ENCODE measurements around the gene CCDC169. TPM values are rescaled to one million over a fixed set of nuclear protein-coding genes. Genes with fewer than 3 reads are reported as not detected.

Gene CCDC169
- total RNA-seq, 1 experiment from 2014 or later, result not detected

GRCh38 chr13:36214163-36214921, 83.3 kb downstream of the CCDC169 start, which contains the start of gene SOHLH2:
Gene SOHLH2, minus strand, starts transcription at chr13:36214556. Its CDS starts 30 bp downstream, at chr13:36214526.
- Histone ChIP-seq H3K9me3 (ENCODE audit: control insufficient read depth in 1 of 2, insufficient read depth in 1 of 2, low read depth in 1 of 2, low read length in 2 of 2) (peaks cover 0 to 19% of the 10 kb centered on the region in 2 experiments; a peak in 3 of 4 replicates), H3K27me3 (ENCODE audit: insufficient read depth, low read length) (no peaks in the 10 kb centered on the region), H3K79me2 (ENCODE audit: insufficient read depth, low read length) (no peaks in the 10 kb centered on the region), H2AFZ (ENCODE audit: low read depth, low read length, poor library complexity, severe bottlenecking) (no peak within 1 kb of the TSS), H3K27ac (ENCODE audit: low read depth, low read length) (no peak within 1 kb of the TSS), H3K9me2 (ENCODE audit: insufficient read depth) (no peaks in the 10 kb centered on the region), H4K20me1 (ENCODE audit: insufficient read depth) (no peaks in the 10 kb centered on the region), H3K36me3 (ENCODE audit: control insufficient read depth in 1 of 2, insufficient read depth in 2 of 2, low read length in 2 of 2) (no peaks in the 10 kb centered on the region), H3K4me3 (replicated peaks in 1 of 2; ENCODE audit: low read depth in 1 of 2, low read length in 2 of 2) (no peak within 1 kb of the TSS), H3K4me1 (ENCODE audit: control insufficient read depth in 1 of 2, insufficient read depth in 2 of 2, low read length in 2 of 2) (no peaks in the 10 kb centered on the region), H3K9ac (ENCODE audit: low read length) (no peak within 1 kb of the TSS), H3K4me2 (ENCODE audit: low read length) (no peak within 1 kb of the TSS)
- no peak for TF ChIP-seq SP1 (IDR thresholded peaks at IDR 0.05; ENCODE audit: low read depth)
- no peak for TF ChIP-seq CEBPB (IDR thresholded peaks at IDR 0.05; ENCODE audit: low read depth)
- no peak for TF ChIP-seq REST (IDR thresholded peaks at IDR 0.05; ENCODE audit: low read depth)
- no peak for TF ChIP-seq EZH2phosphoT487 (IDR thresholded peaks at IDR 0.05; ENCODE audit: borderline replicate concordance)
- no peak for TF ChIP-seq EZH2 (IDR thresholded peaks at IDR 0.05)
- no peak for TF ChIP-seq ZBTB33 (IDR thresholded peaks at IDR 0.05; ENCODE audit: extremely low read depth, insufficient replicate concordance, low read length)
- no peak for TF ChIP-seq TCF7L2 (IDR thresholded peaks at IDR 0.05; ENCODE audit: borderline replicate concordance, extremely low read depth, insufficient read depth, insufficient read length)
- no peak for TF ChIP-seq SRF (IDR thresholded peaks at IDR 0.05; ENCODE audit: low read depth)
- TF ChIP-seq CTCF (IDR thresholded peaks at IDR 0.05 in 2 of 3, conservative IDR thresholded peaks at IDR 0.05 in 1 of 3; ENCODE audit: borderline replicate concordance in 1 of 3, insufficient read depth in 1 of 3, low read depth in 2 of 3, low read length in 2 of 3), result no peak
- no peak for TF ChIP-seq POLR2A (IDR thresholded peaks at IDR 0.05; ENCODE audit: borderline replicate concordance, extremely low read depth, insufficient read depth, insufficient read length)
- no peak for TF ChIP-seq EGR1 (IDR thresholded peaks at IDR 0.05; ENCODE audit: low read depth)
- no peak for TF ChIP-seq MAX (IDR thresholded peaks at IDR 0.05)
- TF ChIP-seq RAD21 (IDR thresholded peaks at IDR 0.05; ENCODE audit: low read depth), result no peak
- TF ChIP-seq SIN3A (IDR thresholded peaks at IDR 0.05; ENCODE audit: low read depth), result no peak
- no peak for TF ChIP-seq ZNF274 (IDR thresholded peaks at IDR 0.05; ENCODE audit: low read depth, low read length)
- no peak for TF ChIP-seq JUND (IDR thresholded peaks at IDR 0.05)
- no peak for TF ChIP-seq FOSL1 (IDR thresholded peaks at IDR 0.05; ENCODE audit: low read depth)
- no peak for TF ChIP-seq YY1 (IDR thresholded peaks at IDR 0.05; ENCODE audit: extremely low read depth, insufficient replicate concordance, low read depth, low read length)
- no peak for TF ChIP-seq ATF3 (IDR thresholded peaks at IDR 0.05)
- TF ChIP-seq ZFX (IDR thresholded peaks at IDR 0.05), result no peak
- DNase-seq (ENCODE audit: low read depth, low spot score), result no peak
- CTCF ChIA-PET, result no interaction called here
- ATAC-seq, result no peak
- POLR2A ChIA-PET, result no interaction called here
- RAD21 ChIA-PET (ENCODE audit: low non-redundant PET in 1 of 2, low total read pairs in 2 of 2, uncharacterized antibody in 2 of 2, unreplicated experiment in 2 of 2), result no interaction called here
- intact Hi-C loops (cut with micrococcal nuclease), result no loop called here
- BruUV-seq (replicated peaks), result no TSS peak
